Left lung (tissue), 10 donors: ENCODE measurements around the gene MAN1A1. TPM values are rescaled to one million over a fixed set of nuclear protein-coding genes. Genes with fewer than 3 reads are reported as not detected.

Experiments
- ATAC-seq: fragments of 200-7000 bp; cut with Tn5 transposase; one replicate; pipeline ENCODE4 v1.9.1; 2020; ENCODE audit warnings: moderate library complexity
- DNase-seq, 4 donors: peaks; one replicate each; pipeline ENCODE4 v3.0.0-alpha.2; 2013 to 2020
- H3K27ac ChIP-seq, 2 donors: fragments of 200-600 bp; sonication (generic) in 1 of 2; one replicate each; pipeline versions ENCODE4 v1.5.0 to v1.8.0; 2020 to 2021
- H3K27me3 ChIP-seq, 2 donors: fragments of 200-600 bp; sonication (generic) in 1 of 2; one replicate each; pipeline versions ENCODE4 v1.5.0 to v1.8.0; 2020 to 2021
- H3K36me3 ChIP-seq, 2 donors: fragments of 200-600 bp; sonication (generic) in 1 of 2; one replicate each; pipeline versions ENCODE4 v1.5.0 to v1.8.0; 2020 to 2021
- H3K4me1 ChIP-seq, 2 donors: fragments of 200-600 bp; one replicate each; pipeline ENCODE4 v1.8.0; 2021
- H3K4me3 ChIP-seq, 2 donors: fragments of 200-600 bp; sonication (generic) in 1 of 2; one replicate each; pipeline versions ENCODE4 v1.5.0 to v1.8.0; 2020 to 2021; ENCODE audit warnings: mild to moderate bottlenecking in 1 of 2
- H3K9me3 ChIP-seq, 2 donors: fragments of 200-600 bp; sonication (generic) in 1 of 2; one replicate each; pipeline versions ENCODE4 v1.5.0 to v1.8.0; 2020 to 2021
- intact Hi-C, 2 donors: fragments of 100-400 bp; cut with DNase I; formaldehyde crosslinking; loops; one replicate each; pipeline versions ENCODE4 v1.11.2 to v1.14.2; 2022
- polyA plus RNA-seq, 6 donors: library from polyadenylated mRNA; unstranded; fragments of 120-200 nt; gene quantifications; one replicate each; pipeline ENCODE4 v1.2.1, GENCODE V29; 2013; ENCODE audit not compliant: insufficient read length in 6 of 6
- total RNA-seq, 2 donors: library from RNA; stranded (reverse); fragmentation: NEBNext Ultra II Directional; extraction: Animal tissue kit (Norgen Biotek cat#: 25700); gene quantifications; one replicate each; pipeline ENCODE4 v1.2.1, GENCODE V29; 2021
- TF ChIP-seq, protein P1 (sequence below), 2 donors: fragments of 200-600 bp; sonication (generic) in 1 of 2; IDR thresholded peaks; one replicate each; pipeline versions ENCODE4 v1.5.0 to v1.8.0; 2021; ENCODE audit warnings: antibody characterized with exemption in 2 of 2
- donor health status: DM: no; HTN: yes; CAD: no.
- donor health status: DM: no; HTN: no; CAD: no.

Gene MAN1A1
- total and polyA plus RNA-seq, 8 donors: 49.6 to 76.6 (median 58.1) TPM

DNA sequence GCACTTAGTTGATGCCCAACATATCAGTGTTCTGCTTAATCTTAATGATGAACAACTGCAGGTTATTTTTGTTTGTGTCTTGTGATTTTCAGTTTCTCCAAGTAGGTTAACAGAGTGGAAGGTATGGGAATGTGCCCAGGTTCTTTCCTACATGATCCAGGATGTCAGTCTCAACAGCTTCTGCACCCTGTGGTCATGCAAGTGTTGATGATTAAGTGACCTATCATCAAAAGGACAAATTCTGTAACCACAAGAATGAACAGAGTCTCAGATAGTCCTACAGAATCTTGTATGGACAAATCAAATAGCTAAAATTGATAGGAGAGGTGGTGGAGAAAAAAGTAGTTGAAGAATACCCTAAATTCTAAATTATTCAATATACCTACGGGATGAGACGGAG, 26.1 kb downstream of the MAN1A1 start:
- H3K27me3 ChIP-seq: no peaks in the 10 kb centered on the region
- no peaks in the 10 kb centered on the region for H3K9me3 ChIP-seq
- TF ChIP-seq, protein P1, sequence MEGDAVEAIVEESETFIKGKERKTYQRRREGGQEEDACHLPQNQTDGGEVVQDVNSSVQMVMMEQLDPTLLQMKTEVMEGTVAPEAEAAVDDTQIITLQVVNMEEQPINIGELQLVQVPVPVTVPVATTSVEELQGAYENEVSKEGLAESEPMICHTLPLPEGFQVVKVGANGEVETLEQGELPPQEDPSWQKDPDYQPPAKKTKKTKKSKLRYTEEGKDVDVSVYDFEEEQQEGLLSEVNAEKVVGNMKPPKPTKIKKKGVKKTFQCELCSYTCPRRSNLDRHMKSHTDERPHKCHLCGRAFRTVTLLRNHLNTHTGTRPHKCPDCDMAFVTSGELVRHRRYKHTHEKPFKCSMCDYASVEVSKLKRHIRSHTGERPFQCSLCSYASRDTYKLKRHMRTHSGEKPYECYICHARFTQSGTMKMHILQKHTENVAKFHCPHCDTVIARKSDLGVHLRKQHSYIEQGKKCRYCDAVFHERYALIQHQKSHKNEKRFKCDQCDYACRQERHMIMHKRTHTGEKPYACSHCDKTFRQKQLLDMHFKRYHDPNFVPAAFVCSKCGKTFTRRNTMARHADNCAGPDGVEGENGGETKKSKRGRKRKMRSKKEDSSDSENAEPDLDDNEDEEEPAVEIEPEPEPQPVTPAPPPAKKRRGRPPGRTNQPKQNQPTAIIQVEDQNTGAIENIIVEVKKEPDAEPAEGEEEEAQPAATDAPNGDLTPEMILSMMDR (IDR thresholded peaks at IDR 0.05): no peak
- H3K36me3 ChIP-seq: peaks cover 0 to 13% of the 10 kb centered on the region in 2 donors
- DNase-seq (no peak), ATAC-seq (no peak)
- no peak overlapping the region for H3K27ac ChIP-seq
- no peak overlapping the region for H3K4me3 ChIP-seq
- peaks cover 0 to 4% of the 10 kb centered on the region in 2 donors for H3K4me1 ChIP-seq
- intact Hi-C loops: no loop called here

DNA sequence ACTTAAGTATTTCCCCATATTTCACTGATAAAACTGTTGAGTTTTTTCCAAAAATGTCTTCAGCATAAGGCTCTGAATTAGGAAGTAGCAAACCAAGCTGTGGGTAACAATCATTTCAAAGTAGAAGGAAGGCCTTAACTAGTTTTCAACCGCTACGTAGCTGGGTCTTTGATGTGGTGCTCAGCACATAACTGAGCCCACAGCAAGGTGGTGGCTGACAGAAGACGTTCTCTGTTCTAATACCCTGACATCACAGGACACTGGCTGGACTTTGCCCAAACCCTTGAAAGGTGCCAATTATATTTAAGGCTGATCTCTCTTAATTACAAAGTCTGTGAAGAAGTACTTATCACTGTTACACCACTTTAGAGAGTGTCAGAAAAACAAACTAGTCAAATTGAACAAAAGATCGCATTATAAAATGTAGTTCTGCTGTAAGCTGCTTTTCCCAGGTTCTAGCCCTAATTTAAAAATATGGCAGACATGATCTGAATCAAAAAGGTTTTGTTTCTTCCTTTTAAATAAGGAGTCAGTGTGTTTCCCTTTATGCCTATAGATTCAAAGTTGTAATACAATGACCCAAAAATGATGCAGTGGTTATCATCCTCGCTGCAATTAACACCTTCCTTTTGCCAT, 26.7 kb downstream of the MAN1A1 start:
- H3K4me1 ChIP-seq: peaks cover 0 to 4% of the 10 kb centered on the region in 2 donors
- TF ChIP-seq, protein P1 (IDR thresholded peaks at IDR 0.05): no peak
- peaks cover 0 to 13% of the 10 kb centered on the region in 2 donors for H3K36me3 ChIP-seq
- H3K27ac ChIP-seq: no peak overlapping the region
- no peaks in the 10 kb centered on the region for H3K9me3 ChIP-seq
- ATAC-seq (no peak), DNase-seq (no peak)
- intact Hi-C loops: no loop called here
- H3K4me3 ChIP-seq: no peak overlapping the region
- H3K27me3 ChIP-seq: no peaks in the 10 kb centered on the region

DNA sequence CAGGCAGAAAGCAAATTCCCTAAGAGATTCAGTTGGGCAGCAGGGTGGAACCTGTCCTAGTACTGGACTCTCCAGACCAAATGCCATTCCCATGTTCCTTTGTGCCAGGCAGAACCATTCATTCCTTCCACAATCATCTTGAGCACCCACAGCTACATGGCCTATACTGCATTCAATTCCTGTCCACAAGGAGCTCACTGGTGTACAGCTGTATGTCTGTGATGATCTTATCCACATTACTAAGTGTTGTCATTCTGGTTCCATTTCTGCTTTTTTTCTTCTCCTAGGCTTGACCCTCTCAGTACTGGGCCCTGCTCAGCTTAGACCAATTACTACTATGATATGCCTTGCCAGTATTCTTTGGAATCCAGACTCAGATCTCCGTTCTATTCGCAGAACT, 27.5 kb downstream of the MAN1A1 start:
- intact Hi-C loops: no loop called here
- no peaks in the 10 kb centered on the region for H3K27me3 ChIP-seq
- ATAC-seq (peak; percentile 15), DNase-seq (no peak)
- TF ChIP-seq, protein P1 (IDR thresholded peaks at IDR 0.05): no peak
- no peak overlapping the region for H3K4me3 ChIP-seq
- no peak overlapping the region for H3K27ac ChIP-seq
- H3K9me3 ChIP-seq: no peaks in the 10 kb centered on the region
- H3K4me1 ChIP-seq: peaks cover 0 to 4% of the 10 kb centered on the region in 2 donors
- H3K36me3 ChIP-seq: peaks cover 0 to 12% of the 10 kb centered on the region in 2 donors

DNA sequence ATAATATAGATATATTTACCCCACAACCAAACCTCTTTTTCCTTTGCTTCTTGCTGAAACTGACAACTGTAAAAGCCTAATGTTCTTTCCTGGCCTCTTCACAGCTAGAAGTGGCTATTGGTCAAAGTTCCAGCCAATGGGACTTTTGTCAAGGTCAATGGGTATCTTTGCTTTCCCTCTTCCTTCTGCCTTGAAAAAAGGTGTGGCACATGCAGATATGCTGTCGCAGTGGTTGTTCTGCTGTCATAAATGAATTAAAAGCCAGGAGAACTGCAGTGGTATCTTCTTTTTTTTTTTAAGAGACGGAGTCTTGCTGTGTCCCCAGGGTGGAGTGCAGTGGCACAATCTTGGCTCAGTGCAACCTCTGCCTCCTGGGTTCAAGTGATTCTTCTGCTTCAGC, 29.9 kb downstream of the MAN1A1 start:
- intact Hi-C loops: no loop called here

DNA sequence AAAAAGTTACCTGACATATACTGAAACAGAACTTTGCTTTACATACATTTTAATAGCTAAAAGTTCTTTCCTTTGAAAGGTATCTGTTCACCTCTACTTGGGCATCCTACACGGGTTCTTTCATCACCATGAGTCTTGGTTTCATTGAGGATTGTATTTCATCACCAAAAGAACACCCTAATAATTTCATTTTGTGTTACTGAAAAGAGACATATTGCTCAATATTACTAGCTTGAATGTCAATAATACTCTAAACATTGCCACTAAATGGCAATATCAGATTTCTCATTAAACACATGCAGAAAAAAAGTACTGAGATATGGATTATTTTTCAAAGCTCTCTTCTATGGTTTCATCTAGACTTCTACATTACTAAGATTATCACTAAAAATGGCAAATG, 30.8 kb downstream of the MAN1A1 start:
- intact Hi-C loops: no loop called here
- no peak overlapping the region for H3K27ac ChIP-seq
- H3K36me3 ChIP-seq: no peaks in the 10 kb centered on the region
- no peak for DNase-seq
- H3K4me1 ChIP-seq: peaks cover 1 to 26% of the 10 kb centered on the region in 2 donors
- TF ChIP-seq, protein P1 (IDR thresholded peaks at IDR 0.05): no peak
- ATAC-seq: no peak
- no peak overlapping the region for H3K4me3 ChIP-seq
- no peaks in the 10 kb centered on the region for H3K9me3 ChIP-seq
- no peaks in the 10 kb centered on the region for H3K27me3 ChIP-seq

More for the DNA sequence above, 29.9 kb downstream of the MAN1A1 start:
- TF ChIP-seq, protein P1 (IDR thresholded peaks at IDR 0.05): no peak
- no peak for DNase-seq
- no peak overlapping the region for H3K27ac ChIP-seq
- no peaks in the 10 kb centered on the region for H3K27me3 ChIP-seq
- H3K4me1 ChIP-seq: peaks cover 0 to 17% of the 10 kb centered on the region in 2 donors
- H3K9me3 ChIP-seq: no peaks in the 10 kb centered on the region
- no peak for ATAC-seq
- no peaks in the 10 kb centered on the region for H3K36me3 ChIP-seq
- no peak overlapping the region for H3K4me3 ChIP-seq
